ENCODE results near the gene BDH1. TPM values are rescaled to one million over a fixed set of nuclear protein-coding genes. Genes with fewer than 3 reads are reported as not detected.
"Not testable (repeated sequence)": the region's sequence is repeated elsewhere in the genome, so short reads cannot be mapped to it uniquely, and the experiment has no call there.

BDH1 gene
- total and polyA plus RNA-seq, 2 experiments from 2014 or later = 21.4 to 26.1 TPM

DNA sequence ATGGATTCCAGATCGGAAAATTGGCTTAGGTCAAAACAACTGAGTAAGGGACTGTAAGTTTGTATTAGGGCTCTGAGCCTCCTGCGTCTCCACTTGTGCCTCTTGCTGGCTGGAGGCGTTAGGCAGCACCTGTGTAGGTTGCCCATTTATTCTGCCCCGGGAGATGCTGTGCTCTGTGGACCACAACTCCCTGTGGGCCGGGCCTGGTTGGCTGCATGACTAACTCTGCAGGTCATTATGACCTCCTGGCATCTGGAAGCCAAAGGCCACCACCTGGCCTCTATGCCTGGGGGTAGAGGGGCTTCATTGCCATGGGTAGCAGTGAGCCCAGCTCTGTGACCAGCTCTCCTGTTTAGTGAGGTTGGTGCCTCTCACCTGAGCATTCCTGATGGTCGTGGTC is 36.0 kb upstream of the BDH1 start:
- Histone ChIP-seq H3K9me3 (ENCODE audit: low read depth) (no peaks in the 10 kb centered on the region), H3K27ac (no peak overlapping the region), H3K36me3 (no peaks in the 10 kb centered on the region), H3K4me3 (no peak overlapping the region), H3K4me1 (ENCODE audit: low read depth) (no peaks in the 10 kb centered on the region), H3K27me3 (no peaks in the 10 kb centered on the region)
- TF ChIP-seq, protein P1, sequence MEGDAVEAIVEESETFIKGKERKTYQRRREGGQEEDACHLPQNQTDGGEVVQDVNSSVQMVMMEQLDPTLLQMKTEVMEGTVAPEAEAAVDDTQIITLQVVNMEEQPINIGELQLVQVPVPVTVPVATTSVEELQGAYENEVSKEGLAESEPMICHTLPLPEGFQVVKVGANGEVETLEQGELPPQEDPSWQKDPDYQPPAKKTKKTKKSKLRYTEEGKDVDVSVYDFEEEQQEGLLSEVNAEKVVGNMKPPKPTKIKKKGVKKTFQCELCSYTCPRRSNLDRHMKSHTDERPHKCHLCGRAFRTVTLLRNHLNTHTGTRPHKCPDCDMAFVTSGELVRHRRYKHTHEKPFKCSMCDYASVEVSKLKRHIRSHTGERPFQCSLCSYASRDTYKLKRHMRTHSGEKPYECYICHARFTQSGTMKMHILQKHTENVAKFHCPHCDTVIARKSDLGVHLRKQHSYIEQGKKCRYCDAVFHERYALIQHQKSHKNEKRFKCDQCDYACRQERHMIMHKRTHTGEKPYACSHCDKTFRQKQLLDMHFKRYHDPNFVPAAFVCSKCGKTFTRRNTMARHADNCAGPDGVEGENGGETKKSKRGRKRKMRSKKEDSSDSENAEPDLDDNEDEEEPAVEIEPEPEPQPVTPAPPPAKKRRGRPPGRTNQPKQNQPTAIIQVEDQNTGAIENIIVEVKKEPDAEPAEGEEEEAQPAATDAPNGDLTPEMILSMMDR (IDR thresholded peaks at IDR 0.05; ENCODE audit: low read depth, low read length) = no peak
- DNase-seq (ENCODE audit: low read depth in 1 of 2, low spot score in 1 of 2) = no peak

- no peaks in the 10 kb centered on the region for H3K9me3 ChIP-seq (ENCODE audit: low read depth)
- TF ChIP-seq, protein P1 (IDR thresholded peaks at IDR 0.05; ENCODE audit: low read depth, low read length) = no peak
- no peak overlapping the region for H3K4me3 ChIP-seq
- no peaks in the 10 kb centered on the region for H3K27me3 ChIP-seq
- no peaks in the 10 kb centered on the region for H3K4me1 ChIP-seq (ENCODE audit: low read depth)
- no peak for DNase-seq (ENCODE audit: low read depth in 1 of 2, low spot score in 1 of 2)
- no peaks in the 10 kb centered on the region for H3K36me3 ChIP-seq
- H3K27ac ChIP-seq = no peak overlapping the region
Measured at GRCh38 chr3:197590313-197590962, 34.7 kb upstream of the BDH1 start.

- TF ChIP-seq, protein P1 (IDR thresholded peaks at IDR 0.05; ENCODE audit: low read depth, low read length) = no peak
- H3K27ac ChIP-seq = no peak overlapping the region
- H3K4me1 ChIP-seq (ENCODE audit: low read depth) = no peaks in the 10 kb centered on the region
- H3K36me3 ChIP-seq = no peaks in the 10 kb centered on the region
- H3K4me3 ChIP-seq = no peak overlapping the region
- no peaks in the 10 kb centered on the region for H3K9me3 ChIP-seq (ENCODE audit: low read depth)
- no peaks in the 10 kb centered on the region for H3K27me3 ChIP-seq
- DNase-seq (ENCODE audit: low read depth in 1 of 2, low spot score in 1 of 2) = no peak
Measured at GRCh38 chr3:197589545-197589944, 33.8 kb upstream of the BDH1 start.

GRCh38 chr3:197586768-197587167 is 31.0 kb upstream of the BDH1 start:
- DNase-seq (ENCODE audit: low read depth in 1 of 2, low spot score in 1 of 2); H3K36me3 ChIP-seq; H3K27ac ChIP-seq; H3K9me3 ChIP-seq (ENCODE audit: low read depth); H3K4me1 ChIP-seq (ENCODE audit: low read depth); H3K4me3 ChIP-seq; H3K27me3 ChIP-seq: not testable (repeated sequence)

DNA sequence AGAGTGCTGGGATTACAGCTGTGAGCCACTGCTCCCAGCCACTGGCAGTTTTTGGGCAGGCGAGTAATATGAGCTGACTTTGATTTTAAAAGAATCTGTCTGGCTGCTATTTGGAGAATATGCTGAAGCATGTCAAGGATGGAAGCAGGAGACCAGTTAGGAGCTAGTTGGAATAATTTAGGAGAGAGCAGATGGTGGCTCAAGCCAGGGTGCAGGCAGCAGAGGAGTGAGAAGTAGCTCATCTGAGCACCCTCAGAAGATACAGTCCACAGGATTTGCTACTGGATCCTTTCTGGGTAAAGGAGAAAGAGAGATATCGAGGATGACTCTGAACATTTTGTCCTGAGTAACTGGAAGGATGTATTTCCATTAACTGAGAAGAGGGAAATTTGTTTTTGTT is 30.4 kb upstream of the BDH1 start:
- H3K27ac ChIP-seq = no peak overlapping the region
- no peak overlapping the region for H3K4me3 ChIP-seq
- H3K27me3 ChIP-seq = no peaks in the 10 kb centered on the region
- no peak for DNase-seq (ENCODE audit: low read depth in 1 of 2, low spot score in 1 of 2)
- H3K9me3 ChIP-seq (ENCODE audit: low read depth) = no peaks in the 10 kb centered on the region
- H3K36me3 ChIP-seq = no peaks in the 10 kb centered on the region
- TF ChIP-seq, protein P1 (IDR thresholded peaks at IDR 0.05; ENCODE audit: low read depth, low read length) = no peak
- H3K4me1 ChIP-seq (ENCODE audit: low read depth) = no peaks in the 10 kb centered on the region

GRCh38 chr3:197584733-197585132 is 29.0 kb upstream of the BDH1 start:
- Histone ChIP-seq H3K36me3 (no peaks in the 10 kb centered on the region), H3K9me3 (ENCODE audit: low read depth) (no peaks in the 10 kb centered on the region), H3K27ac (no peak overlapping the region), H3K4me1 (ENCODE audit: low read depth) (no peaks in the 10 kb centered on the region), H3K27me3 (no peaks in the 10 kb centered on the region), H3K4me3 (no peak overlapping the region)
- no peak for DNase-seq (ENCODE audit: low read depth in 1 of 2, low spot score in 1 of 2)
- TF ChIP-seq, protein P1 (IDR thresholded peaks at IDR 0.05; ENCODE audit: low read depth, low read length) = no peak
